Kidney (tissue), 14 donors: ENCODE results near the gene GPC5. TPM values are rescaled to one million over a fixed set of nuclear protein-coding genes. Genes with fewer than 3 reads are reported as not detected.
"Not testable (repeated sequence)": the region's sequence is repeated elsewhere in the genome, so short reads cannot be mapped to it uniquely, and the experiment has no call there.

Source experiments
- DNase-seq, 5 donors: peaks; one replicate each; pipeline ENCODE4 v3.0.0-alpha.2; 2013 to 2020
- FAIRE-seq: peaks from 2 replicates; lab custom pipeline; 2012; peaks lifted over from hg19 to GRCh38; lab: Jason Lieb, UNC
- H3K27ac ChIP-seq, 2 donors: one replicate each; pipeline ENCODE4 v1.7.0; 2013; ENCODE audit warnings: low read depth in 2 of 2, low read length in 2 of 2, inconsistent platforms in 1 of 2
- H3K27me3 ChIP-seq: one replicate; pipeline ENCODE4 v1.7.1; 2013; ENCODE audit warnings: low read length, inconsistent platforms; ENCODE audit not compliant: control insufficient read depth, insufficient read depth
- H3K36me3 ChIP-seq, 3 donors: one replicate each; pipeline versions ENCODE4 v1.7.0 to v1.7.1; 2013; ENCODE audit warnings: low read length in 3 of 3, control low read depth in 1 of 3, inconsistent platforms in 1 of 3; ENCODE audit not compliant: insufficient read depth in 3 of 3, control insufficient read depth in 2 of 3
- H3K4me1 ChIP-seq, 3 donors: one replicate each; pipeline versions ENCODE4 v1.7.0 to v1.7.1; 2013; ENCODE audit warnings: low read length in 3 of 3, inconsistent platforms in 1 of 3, low read depth in 1 of 3; ENCODE audit not compliant: control insufficient read depth in 2 of 3, insufficient read depth in 2 of 3
- H3K4me3 ChIP-seq, 3 donors: one replicate each; pipeline versions ENCODE4 v1.7.0 to v1.8.1; 2013; ENCODE audit warnings: low read length in 3 of 3, control low read depth in 1 of 3, inconsistent platforms in 1 of 3
- H3K9ac ChIP-seq, 3 donors: one replicate each; pipeline versions ENCODE4 v1.7.0 to v1.7.1; 2013; ENCODE audit warnings: low read length in 3 of 3, control low read depth in 1 of 3, inconsistent platforms in 1 of 3
- H3K9me3 ChIP-seq, 3 donors: one replicate each; pipeline versions ENCODE4 v1.7.0 to v1.7.1; 2013; ENCODE audit warnings: low read length in 3 of 3, control low read depth in 1 of 3, inconsistent platforms in 1 of 3; ENCODE audit not compliant: control insufficient read depth in 2 of 3, insufficient read depth in 1 of 3
- intact Hi-C: fragments of 100-400 bp; cut with DNase I; formaldehyde crosslinking; loops from one replicate; pipeline ENCODE4 v1.11.1; 2022
- polyA plus RNA-seq: library from polyadenylated mRNA; stranded (reverse); fragments of 350-450 nt; fragmentation: Illumina TruSeq; extraction: RNeasy Lipid Tissue Mini Kit (QIAGEN cat#74804); gene quantifications from one replicate; pipeline ENCODE4 v1.2.3, GENCODE V29; 2014; ENCODE audit warnings: low read depth, low replicate concordance; ENCODE audit not compliant: insufficient read depth
- total RNA-seq: library from RNA; stranded (reverse); fragmentation: NEBNext Ultra II Directional; extraction: Animal tissue kit (Norgen Biotek cat#: 25700); gene quantifications from one replicate; pipeline ENCODE4 v1.2.1, GENCODE V29; 2021
- TF ChIP-seq, protein P1 (sequence below): IDR thresholded peaks from 3 replicates; pipeline ENCODE4 v1.5.1; 2012; ENCODE audit warnings: mild to moderate bottlenecking, moderate library complexity, borderline replicate concordance; ENCODE audit not compliant: insufficient read depth; ENCODE audit errors: extremely low read depth
- donor health status: control.
- donor health status: control.
- donor health status: control.
- donor health status: control.
- donor health status: control.
- donor health status: DM: yes; HTN: yes; CAD: no.
- donor health status: Normal renal cell carcinoma (clear cell type).

The GPC5 gene
- total and polyA plus RNA-seq, 2 donors from 2014 or later, result 0.47 to 6.8 TPM

DNA sequence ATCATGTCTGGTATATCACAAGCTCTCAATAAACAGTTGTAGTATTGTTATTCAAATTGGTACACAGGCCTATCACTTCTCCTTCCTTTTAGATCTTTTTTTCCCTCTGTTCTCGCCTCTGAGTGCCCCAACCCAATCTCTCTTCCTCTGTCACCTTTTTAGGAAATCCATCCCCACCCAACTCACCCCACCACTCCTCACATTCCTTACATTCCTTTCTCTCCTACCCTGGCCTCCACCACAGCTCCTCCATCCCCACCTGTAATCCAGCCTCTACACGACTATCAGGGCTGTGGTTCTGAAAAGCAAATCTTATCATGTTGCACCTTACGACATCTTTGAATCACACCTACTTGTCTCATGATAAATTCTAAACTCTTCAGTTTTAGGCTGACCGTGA, 1282.8 kb downstream of the GPC5 start:
- no peak overlapping the region for H3K27ac ChIP-seq
- FAIRE-seq (no peak), DNase-seq (no peak)
- H3K27me3 ChIP-seq, result no peaks in the 10 kb centered on the region
- no peaks in the 10 kb centered on the region for H3K4me1 ChIP-seq
- TF ChIP-seq, protein P1, sequence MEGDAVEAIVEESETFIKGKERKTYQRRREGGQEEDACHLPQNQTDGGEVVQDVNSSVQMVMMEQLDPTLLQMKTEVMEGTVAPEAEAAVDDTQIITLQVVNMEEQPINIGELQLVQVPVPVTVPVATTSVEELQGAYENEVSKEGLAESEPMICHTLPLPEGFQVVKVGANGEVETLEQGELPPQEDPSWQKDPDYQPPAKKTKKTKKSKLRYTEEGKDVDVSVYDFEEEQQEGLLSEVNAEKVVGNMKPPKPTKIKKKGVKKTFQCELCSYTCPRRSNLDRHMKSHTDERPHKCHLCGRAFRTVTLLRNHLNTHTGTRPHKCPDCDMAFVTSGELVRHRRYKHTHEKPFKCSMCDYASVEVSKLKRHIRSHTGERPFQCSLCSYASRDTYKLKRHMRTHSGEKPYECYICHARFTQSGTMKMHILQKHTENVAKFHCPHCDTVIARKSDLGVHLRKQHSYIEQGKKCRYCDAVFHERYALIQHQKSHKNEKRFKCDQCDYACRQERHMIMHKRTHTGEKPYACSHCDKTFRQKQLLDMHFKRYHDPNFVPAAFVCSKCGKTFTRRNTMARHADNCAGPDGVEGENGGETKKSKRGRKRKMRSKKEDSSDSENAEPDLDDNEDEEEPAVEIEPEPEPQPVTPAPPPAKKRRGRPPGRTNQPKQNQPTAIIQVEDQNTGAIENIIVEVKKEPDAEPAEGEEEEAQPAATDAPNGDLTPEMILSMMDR, result no peak
- H3K9ac ChIP-seq, result no peak overlapping the region
- no peaks in the 10 kb centered on the region for H3K36me3 ChIP-seq
- H3K4me3 ChIP-seq, result no peak overlapping the region
- intact Hi-C loops, result no loop called here
- no peaks in the 10 kb centered on the region for H3K9me3 ChIP-seq

DNA sequence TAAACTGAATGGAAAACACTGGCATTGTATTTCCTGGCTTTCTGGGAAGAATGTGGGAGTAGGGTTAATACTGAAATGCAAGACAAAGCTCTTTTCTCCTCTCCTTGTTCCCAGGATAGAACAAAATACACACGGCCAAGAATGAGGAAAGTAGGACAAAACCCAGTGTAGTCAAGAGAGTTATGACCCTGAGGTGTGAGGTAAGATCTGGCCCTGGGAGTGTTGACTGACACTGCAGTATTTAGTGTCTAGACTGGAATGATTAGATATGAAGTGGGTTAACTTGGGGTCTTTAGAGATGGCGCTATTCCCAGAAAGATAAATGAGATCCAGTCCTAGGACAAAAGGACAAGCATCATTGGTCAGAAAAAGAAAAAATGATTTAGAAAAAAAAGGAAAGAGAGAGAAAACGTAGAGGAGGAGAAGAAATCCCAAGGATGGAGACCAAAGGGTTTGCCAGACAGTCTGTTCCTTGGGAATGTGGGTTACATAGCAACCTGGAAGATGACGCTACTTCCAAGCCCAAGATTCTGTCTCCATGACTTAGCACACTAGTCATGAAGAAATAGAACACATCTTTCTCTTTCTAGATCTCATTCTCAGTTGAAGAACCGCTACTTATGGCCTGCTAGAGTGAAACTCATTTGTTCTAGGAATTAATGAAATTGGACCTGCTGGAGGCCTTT, 1284.6 kb downstream of the GPC5 start:
- no peak overlapping the region for H3K9ac ChIP-seq
- DNase-seq (no peak), FAIRE-seq (no peak)
- H3K4me1 ChIP-seq, result no peaks in the 10 kb centered on the region
- H3K27me3 ChIP-seq, result no peaks in the 10 kb centered on the region
- no peaks in the 10 kb centered on the region for H3K9me3 ChIP-seq
- no peak overlapping the region for H3K27ac ChIP-seq
- TF ChIP-seq, protein P1, result no peak
- H3K36me3 ChIP-seq, result no peaks in the 10 kb centered on the region
- no peak overlapping the region for H3K4me3 ChIP-seq
- intact Hi-C loops, result no loop called here

DNA sequence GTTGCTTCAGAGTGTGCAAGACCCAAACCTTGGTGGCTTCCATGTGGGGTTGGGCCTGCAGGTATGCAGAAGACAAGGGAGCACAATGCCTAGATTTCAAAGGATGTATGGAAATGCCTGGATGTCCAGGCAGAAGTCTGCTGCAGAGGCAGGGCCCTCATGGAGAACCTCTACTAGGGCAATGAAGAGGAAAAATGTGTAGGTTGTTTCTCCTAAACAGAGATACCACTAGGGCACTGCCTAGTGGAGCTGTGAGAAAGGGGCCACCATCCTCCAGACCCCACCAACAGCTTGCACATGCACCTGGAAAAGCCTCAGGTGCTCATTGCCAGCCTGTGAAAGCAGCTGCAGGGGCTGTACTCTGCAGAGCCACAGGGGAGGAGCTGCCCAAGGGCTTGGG, 1295.6 kb downstream of the GPC5 start:
- DNase-seq, result no peak
- H3K9ac ChIP-seq, result no peak overlapping the region
- H3K27ac ChIP-seq, result no peak overlapping the region
- TF ChIP-seq, protein P1, result no peak
- no peaks in the 10 kb centered on the region for H3K4me1 ChIP-seq
- H3K4me3 ChIP-seq, result no peak overlapping the region
- peaks cover 0 to 4% (median 0%) of the 10 kb centered on the region in 3 donors for H3K9me3 ChIP-seq
- no peaks in the 10 kb centered on the region for H3K27me3 ChIP-seq
- no peak for FAIRE-seq
- H3K36me3 ChIP-seq, result no peaks in the 10 kb centered on the region
- intact Hi-C loops, result no loop called here

DNA sequence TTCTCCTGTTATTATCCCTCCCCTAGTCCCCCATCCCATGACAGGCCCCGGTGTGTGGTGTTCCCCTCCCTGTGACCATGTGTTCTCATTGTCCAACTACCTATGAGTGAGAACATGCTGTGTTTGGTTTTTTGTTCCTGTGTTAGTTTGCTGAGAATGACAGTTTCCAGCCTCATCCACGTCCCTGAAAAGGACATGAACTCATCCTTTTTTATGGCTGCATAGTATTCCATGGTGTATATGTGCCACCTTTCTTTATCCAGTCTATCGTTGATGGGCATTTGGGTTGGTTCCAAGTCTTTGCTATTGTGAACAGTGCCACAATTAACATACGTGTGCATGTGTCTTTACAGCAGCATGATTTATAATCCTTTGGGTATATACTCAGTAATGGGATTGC, 1297.4 kb downstream of the GPC5 start:
- not testable (repeated sequence) for FAIRE-seq

More for the DNA sequence above, 1297.4 kb downstream of the GPC5 start:
- H3K4me3 ChIP-seq, H3K4me1 ChIP-seq, H3K36me3 ChIP-seq, H3K9me3 ChIP-seq, H3K9ac ChIP-seq, H3K27me3 ChIP-seq, H3K27ac ChIP-seq, intact Hi-C loops: not testable (repeated sequence)
- DNase-seq, result peak in 1 of 5 donors; percentile 25
